RPMI7951 (cell line): ENCODE data around the gene ADAM33. TPM values are rescaled to one million over a fixed set of nuclear protein-coding genes. Genes with fewer than 3 reads are reported as not detected.

Source experiments
- DNase-seq: peaks from one replicate; pipeline ENCODE4 v3.0.0-alpha.2; 2012; ENCODE audit warnings: low read depth
- total RNA-seq: library from RNA; depleted of rRNA; stranded (reverse); fragments of >200 nt; shearing (Covaris generic); gene quantifications from 2 replicates; pipeline ENCODE4 v1.2.3, GENCODE V29; 2014

The ADAM33 gene
- total RNA-seq, 1 experiment from 2014 or later: 3.6 TPM

DNA sequence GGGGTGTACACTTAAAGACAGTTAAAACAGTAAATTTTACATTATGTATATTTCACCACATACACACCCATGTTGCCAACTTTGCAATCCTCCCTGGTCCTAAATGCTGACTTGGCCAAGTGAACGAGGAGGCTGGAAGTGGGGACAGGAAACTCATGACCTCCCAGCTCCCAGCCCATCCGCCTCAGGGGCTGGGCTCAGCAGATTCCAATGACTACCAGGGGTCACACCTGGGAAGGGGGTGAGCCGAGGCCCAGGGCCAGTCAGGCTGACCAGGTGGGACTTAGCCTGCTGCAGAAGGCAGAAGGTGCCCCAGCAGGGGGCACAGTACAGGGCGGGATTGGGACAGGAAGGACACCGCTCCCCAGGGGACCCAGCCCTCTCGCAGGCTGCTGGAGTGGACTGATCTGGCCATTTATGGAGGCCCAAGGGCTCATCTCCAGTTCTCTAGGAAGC, 28.2 kb upstream of the ADAM33 start:
- DNase-seq: no peak

DNA sequence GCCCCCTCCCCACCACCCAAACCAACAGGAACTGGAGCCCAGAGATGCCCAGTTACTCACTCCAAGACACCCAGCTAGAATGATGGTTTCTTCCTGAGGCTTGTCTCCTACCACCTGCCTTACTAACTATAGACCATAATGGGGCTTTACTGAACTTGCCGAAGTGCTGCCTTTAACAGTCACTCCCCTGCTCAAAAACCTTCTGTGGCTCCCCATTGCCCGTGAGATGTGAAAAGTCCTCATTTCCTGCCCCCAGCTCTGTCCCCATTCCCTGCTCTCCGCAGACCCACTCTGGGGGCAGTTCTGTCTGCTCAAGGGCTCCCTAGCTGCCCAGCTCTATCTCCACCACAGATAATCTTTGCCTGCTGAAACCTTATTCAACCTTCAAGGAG, 25.7 kb upstream of the ADAM33 start:
- no peak for DNase-seq

DNA sequence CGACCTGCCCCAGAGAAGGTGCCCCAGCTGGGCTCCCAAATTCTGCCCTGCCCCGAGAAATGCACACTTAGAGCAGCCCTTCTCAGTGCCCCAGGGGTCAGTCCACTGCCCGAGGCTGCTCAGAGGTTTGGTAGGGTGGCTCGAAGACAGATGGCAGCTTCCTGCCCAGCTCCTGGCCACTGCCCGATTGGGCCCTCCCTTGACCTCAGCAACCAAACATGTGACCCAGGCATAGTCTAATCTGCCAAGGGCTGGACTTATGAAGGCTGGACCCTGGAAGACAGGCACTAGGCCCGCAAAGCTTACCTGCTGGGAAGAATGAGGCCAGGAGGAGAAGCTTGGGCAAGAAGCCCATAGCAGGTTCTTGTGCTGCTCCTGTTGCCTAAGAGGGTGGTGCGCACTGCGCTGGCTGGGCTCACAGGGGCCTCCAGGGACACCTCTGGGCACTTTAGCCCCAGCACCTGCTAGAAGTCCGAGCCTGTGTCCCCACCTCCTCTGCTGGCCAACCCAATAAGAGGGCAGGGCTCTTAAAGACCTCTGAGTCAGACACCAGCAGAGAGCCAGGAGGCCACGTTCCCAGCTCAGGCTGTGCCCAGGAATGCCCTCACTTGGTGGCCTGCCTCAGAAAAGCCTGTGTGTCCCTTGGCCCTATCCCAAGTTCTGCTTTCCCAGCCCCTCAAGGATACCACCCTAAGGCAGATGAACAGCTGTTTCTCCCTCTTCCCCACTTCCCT, 25.1 kb upstream of the ADAM33 start:
- DNase-seq: peak; percentile 34

- DNase-seq: no peak
These were observed 24.3 kb upstream of the ADAM33 start for GRCh38 chr20:3705970-3706739.

DNA sequence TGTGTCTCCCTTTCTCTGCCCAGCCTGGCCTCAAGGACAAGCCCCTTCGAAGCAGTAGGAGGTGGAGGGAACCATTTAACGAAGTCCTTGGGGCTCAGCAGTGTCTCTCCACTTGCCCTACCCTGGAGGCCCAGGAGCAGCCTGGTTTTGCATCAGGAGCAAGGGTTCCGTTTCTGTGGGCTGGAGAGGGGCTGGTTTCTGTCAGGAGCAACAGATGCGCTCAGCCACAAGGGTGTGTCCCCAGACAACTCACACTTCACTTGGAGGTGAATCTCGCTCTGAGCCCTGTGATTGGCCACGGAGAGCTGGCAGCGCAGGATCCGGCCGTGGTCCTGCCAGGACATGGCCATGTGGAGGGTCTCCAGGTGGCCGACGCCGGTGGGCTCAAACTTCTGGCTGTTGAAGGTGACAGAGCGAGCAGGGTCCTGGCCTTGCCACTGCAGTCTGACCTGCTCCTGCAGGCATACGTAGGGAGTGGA, 23.7 kb upstream of the ADAM33 start:
- DNase-seq: no peak

- peak; percentile 31 for DNase-seq
These were observed 22.3 kb upstream of the ADAM33 start for GRCh38 chr20:3704087-3704486.

- no peak for DNase-seq
These were observed 21.0 kb upstream of the ADAM33 start for GRCh38 chr20:3702611-3703391.

GRCh38 chr20:3701061-3701998, 19.5 kb upstream of the ADAM33 start:
- DNase-seq: no peak

- DNase-seq: no peak
These were observed 17.2 kb upstream of the ADAM33 start for GRCh38 chr20:3699037-3699436.

GRCh38 chr20:3698591-3699001, 16.8 kb upstream of the ADAM33 start:
- DNase-seq: no peak

DNA sequence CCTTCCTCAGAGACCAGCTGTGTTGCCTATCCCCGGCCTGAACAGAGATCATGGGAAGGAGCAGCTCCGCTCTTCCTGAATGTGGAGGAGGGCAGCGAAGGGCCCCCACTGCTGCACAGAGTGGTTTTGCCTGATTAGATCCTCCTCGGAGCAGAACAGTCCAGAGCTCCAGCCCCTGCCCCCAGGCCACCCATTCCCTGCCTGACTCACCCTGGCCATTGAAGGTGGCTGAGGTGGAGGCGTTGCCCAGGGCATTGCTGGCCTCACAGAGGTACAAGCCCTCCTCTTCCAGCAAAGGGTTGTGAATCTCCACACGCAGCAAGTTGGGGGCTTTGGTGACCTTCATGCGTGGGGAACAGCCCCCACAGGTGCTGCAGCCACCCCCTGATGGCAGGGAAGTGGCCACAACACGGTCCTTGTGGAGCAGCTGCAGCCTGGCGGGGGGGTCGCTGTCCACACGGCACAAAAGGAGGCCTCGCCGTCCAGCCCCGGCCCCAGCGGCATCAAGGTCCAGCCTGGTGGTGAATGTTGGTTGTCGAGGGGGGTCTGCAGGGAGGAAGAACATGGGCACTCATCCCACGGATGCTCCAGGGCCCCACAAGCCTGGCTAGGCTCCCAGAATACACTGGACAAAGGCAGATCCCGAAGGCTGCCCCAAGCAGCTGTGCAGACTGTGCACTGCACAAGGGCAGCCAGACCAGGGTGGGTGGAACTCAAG, 15.9 kb upstream of the ADAM33 start:
- DNase-seq: peak; percentile 32

DNA sequence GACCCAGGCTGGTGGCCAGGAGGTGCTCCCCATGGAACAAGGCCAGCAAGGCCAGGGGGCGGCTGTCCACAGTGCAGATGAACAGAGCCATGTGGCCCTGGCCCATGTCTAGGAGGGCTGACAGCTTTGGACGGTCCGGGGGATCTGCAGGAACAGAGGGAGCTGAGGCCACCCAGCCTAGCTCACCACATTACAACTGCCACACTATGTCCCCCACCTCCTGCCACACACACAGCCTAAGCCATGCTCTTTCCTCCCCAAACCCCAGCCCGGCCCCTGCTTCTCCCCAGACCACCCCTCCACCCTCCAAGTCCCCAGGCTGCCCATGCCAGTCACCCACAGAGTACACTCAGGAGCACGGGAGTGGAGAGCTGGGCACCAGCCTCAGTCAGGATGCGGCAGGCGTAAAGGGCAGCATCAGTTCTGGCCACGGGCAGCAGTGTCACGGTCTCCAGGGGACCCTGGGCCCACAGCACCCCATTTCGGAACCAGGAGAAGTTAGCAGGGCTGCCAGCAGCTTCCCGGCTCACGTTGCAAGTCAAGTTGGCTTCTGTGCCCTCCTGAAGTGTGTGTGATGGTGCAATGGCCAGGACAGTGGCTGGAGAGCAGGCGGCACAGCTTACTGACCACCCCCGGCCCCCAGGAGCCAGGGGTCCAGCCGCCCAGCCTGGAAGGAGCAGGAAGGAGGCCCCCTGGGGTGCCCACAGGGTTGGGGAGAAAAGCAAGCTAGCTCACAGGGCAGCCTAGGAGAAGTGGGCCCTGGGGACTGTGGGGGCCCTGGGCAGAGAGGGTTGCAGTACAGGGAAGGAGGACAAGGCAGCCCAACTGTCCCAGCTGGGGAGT, 15.2 kb upstream of the ADAM33 start:
- no peak for DNase-seq

DNA sequence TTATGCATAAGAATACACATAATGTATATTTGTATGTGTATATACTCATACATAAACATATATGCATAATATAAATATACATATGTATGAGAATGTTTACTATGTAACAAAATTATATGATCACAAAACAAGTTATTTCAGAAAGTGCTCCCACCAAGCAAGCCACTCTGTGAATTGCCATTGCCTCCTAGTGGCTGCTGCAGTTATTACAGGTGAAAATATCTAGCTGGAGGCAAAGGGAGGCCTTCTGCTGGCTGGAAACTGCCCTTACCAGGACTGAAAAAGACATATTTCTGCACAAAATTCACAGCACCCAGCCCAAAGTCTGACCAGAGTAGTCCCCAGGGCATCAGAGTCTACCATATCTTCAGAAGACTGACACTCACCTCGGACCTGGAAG, 14.4 kb upstream of the ADAM33 start:
- peak; percentile 22 for DNase-seq

- no peak for DNase-seq
These were observed 13.1 kb upstream of the ADAM33 start for GRCh38 chr20:3694864-3695263.

DNA sequence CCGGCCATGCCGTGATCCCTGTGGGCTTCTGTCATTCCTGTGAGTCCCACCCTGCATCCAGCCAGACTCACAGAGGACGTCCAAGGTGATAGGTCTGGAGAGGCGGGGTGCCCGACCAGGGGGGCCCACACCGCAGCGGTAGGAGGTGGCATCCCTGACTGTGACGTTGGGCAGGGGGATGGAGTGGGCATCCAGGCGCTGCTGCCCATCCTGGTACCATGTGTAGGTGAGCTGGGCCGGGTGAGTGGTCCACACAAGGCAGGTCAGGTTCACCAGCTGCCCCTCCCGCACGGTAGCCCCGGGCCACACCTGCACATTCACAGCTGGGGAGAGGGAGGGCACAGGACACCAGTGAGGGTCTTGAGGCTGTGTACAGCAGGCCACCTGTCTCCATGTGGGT, 11.6 kb upstream of the ADAM33 start:
- no peak for DNase-seq

- no peak for DNase-seq
These were observed 11.0 kb upstream of the ADAM33 start for GRCh38 chr20:3692706-3693294.

DNA sequence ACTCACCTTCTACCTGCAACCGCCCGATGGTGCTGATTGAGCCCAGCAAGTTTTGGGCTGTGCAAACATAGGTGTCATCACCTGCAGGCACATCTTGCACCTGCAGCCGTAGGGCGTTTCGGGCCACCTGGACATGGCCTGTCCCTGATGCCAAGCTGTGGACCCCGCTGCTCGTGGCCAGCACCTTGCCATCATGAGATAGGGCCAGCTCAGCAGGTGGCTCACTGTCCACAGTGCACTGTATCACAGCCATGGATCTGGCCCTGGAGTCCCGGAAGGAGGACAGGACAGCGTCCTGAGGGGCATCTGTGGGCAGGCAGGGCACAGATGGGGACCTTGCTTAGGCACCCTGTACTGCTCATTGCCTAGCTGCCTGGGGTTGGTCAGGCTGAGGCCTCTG, 10.1 kb upstream of the ADAM33 start:
- no peak for DNase-seq

DNA sequence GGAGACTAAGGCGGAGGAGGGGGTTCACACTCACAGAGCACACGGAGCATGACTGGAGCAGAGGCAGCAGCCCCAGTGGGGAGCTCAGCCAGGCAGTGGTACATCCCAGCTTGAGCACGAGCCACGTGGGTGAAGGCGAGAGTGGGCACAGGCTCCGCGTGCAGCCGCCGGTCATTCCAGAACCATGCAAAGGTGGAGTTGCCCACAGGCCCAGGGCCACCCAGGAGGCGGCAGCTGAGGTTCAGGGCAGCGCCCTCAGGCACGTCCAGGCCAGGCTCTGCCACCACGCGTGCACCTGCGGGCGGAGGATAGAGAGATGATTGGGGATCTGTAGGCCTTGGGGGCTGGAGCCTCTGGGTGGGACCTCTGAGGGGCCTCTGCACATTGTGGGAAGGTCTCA, 9.5 kb upstream of the ADAM33 start:
- DNase-seq: no peak

GRCh38 chr20:3690413-3690812, 8.6 kb upstream of the ADAM33 start:
- DNase-seq: no peak
